ENCODE measurements around the gene PATJ.
"Not testable (repeated sequence)": the region's sequence is repeated elsewhere in the genome, so short reads cannot be mapped to it uniquely, and the experiment has no call there.

Gene PATJ

GRCh38 chr1:62180639-62181038 lies 438.4 kb downstream of the PATJ start:
- DNase-seq = no peak

DNA sequence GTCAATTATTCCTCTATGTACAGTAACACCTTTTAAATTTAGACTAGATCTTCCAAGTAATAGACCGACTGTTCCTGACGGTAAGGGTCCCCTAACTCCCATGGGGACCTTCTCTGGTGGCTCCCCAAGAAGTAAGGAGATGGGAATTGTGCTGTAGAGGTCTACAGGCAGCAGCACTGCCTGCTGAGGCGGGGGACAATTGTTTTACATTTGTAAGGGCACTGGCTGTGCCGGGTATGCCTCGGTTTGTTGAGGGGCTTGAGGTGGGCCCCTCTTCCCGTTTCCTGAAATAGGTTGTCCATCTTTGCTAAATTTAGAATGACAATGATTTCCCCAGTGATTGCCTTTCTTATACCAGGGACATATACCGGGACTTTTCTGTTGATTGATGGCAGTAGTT lies 439.3 kb downstream of the PATJ start:
- no peak for DNase-seq

GRCh38 chr1:62182157-62182556 lies 439.9 kb downstream of the PATJ start:
- not testable (repeated sequence) for DNase-seq

DNA sequence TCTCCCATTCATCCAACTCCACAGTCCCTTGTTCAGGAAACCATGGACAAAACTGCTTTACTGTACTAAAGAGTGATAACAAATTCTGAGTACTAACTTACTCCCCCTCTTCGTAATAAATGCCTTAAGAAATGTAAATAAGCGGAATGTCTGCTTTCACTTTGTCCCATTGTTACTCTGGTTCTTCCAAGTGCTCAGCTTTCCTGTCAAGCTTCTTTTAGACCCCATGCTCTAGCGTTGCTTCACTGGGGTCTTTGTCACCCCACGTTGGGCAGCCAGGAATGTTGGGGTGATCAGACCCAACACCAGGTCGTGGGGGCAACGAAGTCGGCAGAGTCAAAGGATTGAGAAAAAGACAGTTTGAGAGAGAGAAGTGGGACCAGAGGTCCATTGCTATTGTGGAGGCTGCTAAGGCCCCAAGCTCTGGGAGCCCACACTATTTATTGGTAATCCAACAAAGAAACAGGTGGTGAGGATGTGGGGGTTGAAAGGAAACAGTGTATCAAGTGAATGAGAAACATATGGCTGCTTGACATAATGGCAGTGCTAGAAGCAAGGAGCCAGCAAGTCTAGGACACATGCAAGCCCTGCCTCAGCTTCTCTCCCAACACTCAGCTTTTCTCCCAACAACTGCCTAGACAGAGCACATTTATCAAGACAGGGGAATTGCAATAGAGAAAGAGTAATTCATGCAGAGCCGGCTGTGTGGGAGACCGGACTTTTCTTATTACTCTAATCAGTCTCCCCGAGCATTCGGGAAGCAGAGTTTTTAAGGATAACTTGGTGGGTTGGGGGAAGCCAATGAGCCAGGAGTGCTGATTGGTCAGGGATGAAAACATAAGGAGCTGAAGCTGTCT lies 441.1 kb downstream of the PATJ start:
- DNase-seq = not testable (repeated sequence)

- DNase-seq = no peak
Measured at GRCh38 chr1:62184336-62184735, 442.1 kb downstream of the PATJ start.

DNA sequence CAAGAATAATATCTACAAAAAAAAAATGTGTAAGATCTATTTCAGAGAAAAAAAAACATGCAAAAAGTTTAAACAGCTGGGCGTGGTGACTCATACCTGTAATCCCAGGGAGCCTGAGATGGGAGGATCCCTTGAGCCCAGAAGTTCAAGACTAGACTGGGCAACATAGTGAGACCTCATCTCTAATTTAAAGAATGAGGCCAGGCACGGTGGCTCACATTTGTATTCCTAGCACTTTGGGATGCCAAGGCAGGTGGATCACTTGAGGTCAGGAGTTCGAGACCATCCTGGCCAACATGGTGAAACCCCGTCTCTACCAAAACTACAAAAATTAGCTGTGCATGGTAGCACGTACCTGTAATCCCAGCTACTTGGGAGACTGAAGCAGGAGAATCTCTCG lies 443.0 kb downstream of the PATJ start:
- DNase-seq = not testable (repeated sequence)

DNA sequence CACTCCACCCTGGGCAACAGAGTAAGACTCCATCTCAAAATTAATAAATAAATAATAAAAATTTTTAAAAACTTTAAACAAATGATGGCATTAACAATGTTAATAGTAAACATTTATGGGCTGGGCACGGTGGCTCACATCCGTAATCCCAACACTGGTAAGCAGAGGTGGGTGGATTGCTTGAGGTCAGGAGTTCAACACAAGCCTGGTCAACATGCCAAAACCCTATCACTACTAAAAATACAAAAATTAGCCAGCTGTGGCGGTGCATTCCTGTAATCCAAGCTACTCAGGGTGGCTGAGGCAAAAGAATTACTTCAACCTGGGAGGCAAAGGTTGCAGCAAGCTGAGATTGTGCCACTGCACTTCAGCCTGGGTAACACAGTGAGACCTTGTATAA lies 443.4 kb downstream of the PATJ start:
- DNase-seq = no peak

DNA sequence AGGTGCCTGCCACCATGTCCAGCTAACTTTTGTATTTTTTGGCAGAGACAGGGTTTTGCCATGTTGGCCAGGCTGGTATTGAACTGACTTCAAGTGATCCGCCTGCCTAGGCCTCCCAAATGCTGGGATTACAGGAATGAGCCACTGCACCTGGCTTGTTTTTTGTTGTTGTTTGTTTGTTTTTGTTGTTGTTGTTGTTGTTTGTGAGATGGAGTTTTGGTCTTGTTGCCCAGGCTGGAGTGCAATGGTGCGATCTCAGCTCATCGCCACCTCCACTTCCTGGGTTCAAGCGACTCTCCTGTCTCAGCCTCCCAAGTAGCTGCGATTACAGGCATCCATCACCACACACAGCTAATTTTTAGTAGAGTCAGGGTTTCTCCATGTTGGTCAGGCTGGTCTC lies 445.3 kb downstream of the PATJ start:
- DNase-seq = no peak

DNA sequence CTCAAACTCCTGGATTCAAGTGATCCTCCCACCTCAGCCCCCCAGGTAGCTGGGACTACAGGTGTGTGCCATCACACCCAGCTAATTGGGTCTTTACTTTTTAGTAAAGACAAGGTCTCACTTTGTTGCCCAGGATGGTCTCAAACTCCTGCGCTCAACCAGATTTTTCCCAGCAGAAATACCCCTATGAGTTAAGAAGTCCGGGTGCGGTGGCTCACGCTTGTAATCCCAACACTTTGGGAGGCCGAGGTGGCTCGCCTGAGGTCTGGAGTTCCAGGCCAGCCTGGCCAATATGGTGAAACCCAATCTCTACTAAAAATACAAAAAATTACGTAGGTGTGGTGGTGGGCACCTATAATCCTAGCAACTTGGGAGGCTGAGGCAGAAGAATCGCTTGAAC lies 445.8 kb downstream of the PATJ start:
- DNase-seq = no peak

DNA sequence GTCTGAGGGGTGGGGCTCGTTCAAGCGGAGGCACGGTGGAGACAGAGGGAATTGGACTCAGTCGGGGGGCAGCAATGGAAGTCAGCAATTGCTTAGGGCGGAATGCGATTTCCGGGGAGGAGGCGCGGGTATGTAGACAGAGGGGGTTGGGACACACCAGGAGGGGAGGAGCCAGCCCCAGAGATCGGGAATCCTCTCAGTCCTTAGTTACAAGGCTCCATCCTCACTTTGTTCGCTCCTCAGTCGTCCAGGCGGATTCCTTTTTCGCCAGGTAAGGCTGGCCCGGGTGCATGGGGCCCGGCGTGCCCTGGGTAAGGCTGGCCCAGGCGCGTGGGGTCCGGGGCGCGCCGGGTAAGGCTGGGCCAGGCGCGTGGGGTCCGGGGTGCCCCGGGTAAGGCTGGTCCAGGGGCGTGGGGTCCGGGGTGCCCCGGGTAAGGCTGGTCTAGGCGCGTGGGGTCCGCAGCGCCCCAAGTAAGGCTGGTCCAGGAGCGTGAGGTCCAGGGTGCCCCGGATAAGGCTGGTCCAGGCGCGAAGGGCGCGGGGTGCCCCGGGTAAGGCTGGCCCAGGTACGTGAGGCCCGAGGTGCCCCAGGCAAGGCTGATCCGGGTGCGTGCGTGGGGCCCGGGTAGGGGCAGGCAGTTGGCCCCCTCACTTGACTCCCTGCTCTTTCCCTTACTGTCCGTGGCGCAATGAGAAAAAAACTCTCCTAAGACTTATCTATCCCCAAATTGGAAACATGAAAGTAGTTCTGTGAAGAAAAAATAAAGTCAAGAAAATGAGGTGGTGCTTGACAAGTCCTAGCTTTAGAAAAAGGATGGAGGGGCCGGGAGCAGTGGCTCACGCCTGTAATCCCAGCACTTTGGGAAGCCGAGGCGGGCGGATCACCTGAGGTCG lies 452.6 kb downstream of the PATJ start, which contains the start of gene L1TD1:
Gene L1TD1 (plus strand): TSS at position 199 of the 894 bp plus-strand sequence. CDS start 11,780 bp downstream, outside the sequence.
- no peak for DNase-seq

DNA sequence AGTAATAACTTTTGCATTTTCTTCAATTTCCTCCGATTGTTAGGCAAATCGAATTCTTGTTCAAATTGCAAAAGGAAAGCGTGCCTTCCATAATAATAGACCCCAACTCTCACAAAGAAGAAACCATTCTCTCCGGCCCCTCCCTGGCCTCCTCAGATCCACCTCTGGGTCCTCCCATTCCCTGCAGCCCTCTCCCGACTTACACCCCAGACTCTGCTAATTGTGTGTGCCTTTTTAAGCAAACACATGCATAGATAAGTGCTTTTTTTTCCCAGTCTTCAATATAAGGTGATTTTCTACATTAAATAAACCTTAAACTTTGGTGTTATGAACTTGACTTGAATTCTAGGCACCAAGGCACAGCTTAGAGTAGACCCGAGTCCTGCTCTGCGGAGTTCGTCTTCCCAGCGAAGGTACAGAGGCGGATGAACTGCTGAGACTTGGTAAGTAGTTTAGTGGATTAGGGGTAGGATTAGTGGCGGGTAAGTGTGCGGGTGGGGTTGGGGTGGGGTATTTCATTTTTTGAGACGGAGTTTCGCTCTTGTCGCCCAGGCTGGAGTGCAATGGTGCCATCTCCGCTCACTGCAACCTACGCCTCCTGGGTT lies 453.9 kb downstream of the PATJ start:
- DNase-seq = no peak

- no peak for DNase-seq
Measured at GRCh38 chr1:62198069-62198780, 455.9 kb downstream of the PATJ start.

- no peak for DNase-seq
Measured at GRCh38 chr1:62198781-62199125, 456.5 kb downstream of the PATJ start.

- no peak for DNase-seq
Measured at GRCh38 chr1:62207187-62207586, 464.9 kb downstream of the PATJ start.

GRCh38 chr1:62208087-62208486 lies 465.8 kb downstream of the PATJ start:
- DNase-seq = no peak

DNA sequence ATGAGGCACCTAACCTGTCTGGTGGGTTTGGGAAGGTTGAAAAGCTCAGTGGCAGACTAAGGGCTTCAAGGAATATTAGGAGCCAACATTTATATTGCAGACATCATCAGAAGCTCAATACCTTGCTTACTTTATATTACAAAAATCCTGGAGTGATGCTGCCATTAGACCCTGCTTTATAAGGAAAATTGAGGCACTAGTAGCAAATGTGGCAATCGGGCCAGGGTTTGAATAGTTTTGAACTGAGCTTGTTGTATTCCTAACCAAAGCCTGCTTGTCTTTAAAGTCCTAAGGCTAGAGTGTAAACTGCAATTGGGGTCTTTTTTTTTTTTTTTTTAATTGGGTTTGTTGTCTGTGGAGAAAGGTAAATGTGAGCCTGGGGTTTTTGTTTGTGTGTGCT lies 466.7 kb downstream of the PATJ start:
- DNase-seq = no peak

- no peak for DNase-seq
Measured at GRCh38 chr1:62209931-62210595, 467.8 kb downstream of the PATJ start.

DNA sequence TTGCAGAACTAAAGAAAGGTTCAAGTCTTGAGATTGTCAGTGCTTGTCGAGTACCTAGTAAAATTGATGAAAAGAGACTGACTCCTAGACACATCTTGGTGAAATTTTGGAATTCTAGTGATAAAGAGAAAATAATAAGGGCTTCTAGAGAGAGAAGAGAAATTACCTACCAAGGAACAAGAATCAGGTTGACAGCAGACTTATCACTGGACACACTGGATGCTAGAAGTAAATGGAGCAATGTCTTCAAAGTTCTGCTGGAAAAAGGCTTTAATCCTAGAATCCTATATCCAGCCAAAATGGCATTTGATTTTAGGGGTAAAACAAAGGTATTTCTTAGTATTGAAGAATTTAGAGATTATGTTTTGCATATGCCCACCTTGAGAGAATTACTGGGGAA lies 468.7 kb downstream of the PATJ start:
- no peak for DNase-seq

DNA sequence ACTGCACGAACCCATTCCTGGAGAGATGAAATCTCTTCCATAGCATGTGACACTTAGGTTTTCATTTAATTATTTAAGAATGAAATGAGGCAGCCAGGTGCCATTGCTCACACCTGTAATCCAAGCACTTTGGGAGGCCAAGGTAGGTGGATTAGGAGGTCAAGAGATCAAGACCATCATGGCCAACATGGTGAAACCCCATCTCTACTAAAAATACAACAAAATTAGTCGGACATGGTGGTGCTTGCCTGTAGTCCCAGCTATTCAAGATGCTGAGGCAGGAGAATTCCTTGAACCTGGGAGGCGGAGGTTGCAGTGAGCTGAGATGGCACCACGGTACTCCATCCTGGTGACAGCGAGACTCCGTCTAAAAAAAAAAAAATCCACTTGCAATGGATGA lies 470.1 kb downstream of the PATJ start:
- no peak for DNase-seq

- no peak for DNase-seq
Measured at GRCh38 chr1:62213075-62213914, 471.0 kb downstream of the PATJ start.

GRCh38 chr1:62218604-62219003 lies 476.3 kb downstream of the PATJ start:
- DNase-seq = no peak

Data from hematopoietic multipotent progenitor cell treated with erythropoietin and hydrocortisone succinate and interleukin-3 and kit ligand, for 4 days (in vitro differentiated cells).